Loucy (cell line): ENCODE measurements around the gene BRD9.
"Not testable (repeated sequence)": the region's sequence is repeated elsewhere in the genome, so short reads cannot be mapped to it uniquely, and the experiment has no call there.

Source experiments
- H2AFZ ChIP-seq: fragments of 200-600 bp; sonication (generic); 2 replicates; pipeline ENCODE4 v1.6.0; 2016; ENCODE audit warnings: antibody characterized with exemption, mild to moderate bottlenecking, low read length, moderate library complexity
- H3F3A ChIP-seq: fragments of 200-600 bp; 2 replicates; pipeline ENCODE4 v1.6.0; 2016; ENCODE audit warnings: antibody characterized with exemption, low read depth, mild to moderate bottlenecking
- H3K27me3 ChIP-seq: fragments of 200-600 bp; sonication (generic); 2 replicates; pipeline ENCODE4 v1.6.1; 2014; ENCODE audit warnings: low read length, mild to moderate bottlenecking; ENCODE audit not compliant: insufficient read depth, poor library complexity, severe bottlenecking
- H3K36me3 ChIP-seq: fragments of 200-600 bp; sonication (generic); 2 replicates; pipeline ENCODE4 v1.6.1; 2016; ENCODE audit warnings: low read length; ENCODE audit not compliant: insufficient read depth
- H3K4me1 ChIP-seq: fragments of 200-600 bp; sonication (generic); 2 replicates; pipeline ENCODE4 v1.5.1; 2014; ENCODE audit warnings: low read length, mild to moderate bottlenecking; ENCODE audit not compliant: insufficient read depth, poor library complexity, severe bottlenecking
- H3K4me2 ChIP-seq: fragments of 200-600 bp; sonication (generic); 2 replicates; pipeline ENCODE4 v1.6.0; 2014; ENCODE audit warnings: antibody characterized with exemption, low read length, low read depth, mild to moderate bottlenecking; ENCODE audit not compliant: poor library complexity, severe bottlenecking
- H3K4me3 ChIP-seq: fragments of 200-600 bp; sonication (generic); 2 replicates; pipeline ENCODE4 v1.5.1; 2014; ENCODE audit warnings: low read length, mild to moderate bottlenecking, mixed read lengths; ENCODE audit not compliant: poor library complexity, severe bottlenecking
- H3K79me2 ChIP-seq: fragments of 200-600 bp; sonication (generic); 2 replicates; pipeline ENCODE4 v1.6.1; 2014; ENCODE audit warnings: low read length; ENCODE audit not compliant: insufficient read depth
- H3K9ac ChIP-seq: fragments of 200-600 bp; sonication (generic); 2 replicates; pipeline ENCODE4 v1.6.0; 2014; ENCODE audit warnings: mild to moderate bottlenecking, low read depth, low read length, moderate library complexity; ENCODE audit not compliant: poor library complexity, severe bottlenecking
- H3K9me2 ChIP-seq: fragments of 200-600 bp; sonication (generic); replicated peaks from 2 replicates; pipeline ENCODE4 v1.6.1; 2016; ENCODE audit warnings: low read depth, low read length, mixed read lengths
- H3K9me3 ChIP-seq: fragments of 200-600 bp; sonication (generic); 2 replicates; pipeline ENCODE4 v1.6.1; 2014; ENCODE audit warnings: mild to moderate bottlenecking, antibody characterized with exemption, low read length, low read depth; ENCODE audit not compliant: insufficient read depth
- H4K20me1 ChIP-seq: fragments of 200-600 bp; sonication (generic); 2 replicates; pipeline ENCODE4 v1.6.0; 2014; ENCODE audit warnings: antibody characterized with exemption, low read length, mild to moderate bottlenecking; ENCODE audit not compliant: insufficient read depth, poor library complexity, severe bottlenecking

The BRD9 gene

DNA sequence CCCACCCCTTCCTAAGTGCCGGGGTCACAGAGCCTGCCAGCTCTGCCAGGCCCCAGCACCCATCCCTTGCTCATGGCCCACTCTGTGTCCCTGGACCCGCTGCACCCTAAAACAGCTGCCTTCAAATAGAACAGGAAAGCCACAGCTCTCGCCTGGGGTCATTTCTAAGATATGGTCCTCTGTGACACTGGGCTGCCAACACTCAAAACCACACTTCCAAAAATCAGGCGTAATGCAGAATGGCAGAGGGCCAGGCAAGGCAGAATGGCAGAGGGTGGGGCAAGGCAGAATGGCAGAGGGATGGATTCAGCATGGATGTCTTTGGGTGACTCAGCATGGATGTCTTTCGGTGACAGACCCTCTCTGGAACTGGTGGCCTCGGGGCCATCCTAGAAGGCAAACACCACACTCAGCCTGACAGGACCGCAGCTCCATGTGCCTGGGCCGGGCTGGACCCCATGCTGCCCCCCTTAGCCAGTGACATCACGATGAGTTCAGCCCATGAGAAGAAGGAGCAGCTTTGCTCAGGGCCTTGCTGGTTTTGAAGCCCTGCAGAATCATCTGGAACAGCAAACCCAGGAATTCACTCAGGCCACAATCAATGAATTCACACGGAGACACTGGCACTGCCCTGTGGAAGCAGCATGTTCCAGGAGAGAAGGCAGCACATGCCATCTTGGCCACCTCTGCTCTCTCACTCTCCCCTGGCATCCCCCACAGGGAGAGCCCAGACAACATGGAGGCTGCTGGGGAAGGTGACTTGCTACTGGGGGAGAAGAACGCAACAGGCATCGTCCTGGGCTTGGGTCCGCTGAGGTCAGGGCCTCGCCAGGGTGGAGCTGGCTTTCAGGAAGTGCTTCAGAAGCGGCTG lies 50.8 kb downstream of the BRD9 start:
- not testable (repeated sequence) for H3F3A ChIP-seq, H3K36me3 ChIP-seq, H3K27me3 ChIP-seq, H4K20me1 ChIP-seq, H3K79me2 ChIP-seq, H3K9me3 ChIP-seq, H2AFZ ChIP-seq, H3K4me3 ChIP-seq, H3K9me2 ChIP-seq, H3K4me2 ChIP-seq, H3K9ac ChIP-seq, H3K4me1 ChIP-seq

DNA sequence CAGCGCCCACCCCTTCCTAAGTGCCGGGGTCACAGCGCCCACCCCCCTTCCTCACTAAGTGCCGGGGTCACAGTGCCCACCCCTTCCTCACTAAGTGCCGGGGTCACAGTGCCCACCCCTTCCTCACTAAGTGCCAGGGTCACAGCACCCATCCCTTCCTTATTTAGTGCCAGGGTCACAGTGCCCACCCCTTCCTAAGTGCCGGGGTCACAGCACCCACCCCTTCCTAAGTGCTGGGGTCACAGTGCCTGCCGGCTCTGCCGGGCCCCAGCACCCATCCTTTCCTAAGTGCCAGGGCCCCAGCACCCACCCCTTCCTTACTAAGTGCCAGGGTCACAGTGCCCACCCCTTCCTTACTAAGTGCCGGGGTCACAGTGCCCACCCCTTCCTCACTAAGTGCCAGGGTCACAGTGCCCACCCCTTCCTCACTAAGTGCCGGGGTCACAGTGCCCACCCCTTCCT lies 51.6 kb downstream of the BRD9 start:
- not testable (repeated sequence) for H2AFZ ChIP-seq, H3K4me3 ChIP-seq, H3K27me3 ChIP-seq, H3K4me2 ChIP-seq, H3K9me2 ChIP-seq, H3F3A ChIP-seq, H3K36me3 ChIP-seq, H3K9ac ChIP-seq, H3K4me1 ChIP-seq, H3K79me2 ChIP-seq, H4K20me1 ChIP-seq, H3K9me3 ChIP-seq

DNA sequence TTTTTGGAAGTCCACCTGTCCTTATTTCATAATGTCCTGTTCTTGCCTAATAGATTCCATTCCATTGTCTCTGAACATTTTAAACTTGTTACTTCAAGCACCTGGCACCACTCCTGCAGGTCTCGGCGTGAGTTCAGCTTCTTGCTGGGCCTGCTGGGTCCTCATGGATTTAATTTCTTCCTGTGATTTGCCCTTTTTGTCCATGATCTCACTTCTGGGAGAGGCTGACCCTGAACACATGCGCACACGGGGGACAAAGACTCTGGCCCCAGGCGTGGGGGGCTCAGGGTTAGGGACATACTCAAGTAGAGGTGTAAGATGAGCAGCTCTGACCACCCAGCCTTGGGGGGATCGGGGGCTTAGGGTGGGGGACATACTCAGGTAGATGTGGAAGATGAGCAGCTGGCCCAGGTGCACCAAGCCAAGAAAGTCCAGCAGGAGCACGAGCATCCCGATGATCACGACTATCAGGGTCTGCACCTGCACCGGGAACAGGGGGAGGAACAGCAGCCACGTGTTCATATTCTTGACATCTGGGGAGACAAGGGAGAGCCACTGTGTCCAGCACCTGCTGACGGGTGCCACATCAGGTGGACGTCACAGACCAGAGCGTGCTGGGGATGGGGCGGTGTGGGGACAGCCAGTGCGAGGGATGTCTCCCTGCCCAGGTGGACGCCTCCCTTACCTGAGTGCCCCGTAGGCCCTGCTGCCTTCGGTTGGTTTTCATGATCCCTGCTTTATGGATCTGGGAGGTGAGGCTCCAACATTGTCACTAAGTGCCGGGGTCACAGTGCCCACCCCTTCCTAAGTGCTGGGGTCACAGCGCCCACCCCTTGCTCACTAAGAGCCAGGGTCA lies 52.3 kb downstream of the BRD9 start:
- not testable (repeated sequence) for H3K36me3 ChIP-seq, H3K4me1 ChIP-seq, H4K20me1 ChIP-seq, H3K9me3 ChIP-seq, H3K4me2 ChIP-seq, H3K9me2 ChIP-seq, H3F3A ChIP-seq, H3K9ac ChIP-seq, H3K27me3 ChIP-seq, H2AFZ ChIP-seq, H3K79me2 ChIP-seq, H3K4me3 ChIP-seq

DNA sequence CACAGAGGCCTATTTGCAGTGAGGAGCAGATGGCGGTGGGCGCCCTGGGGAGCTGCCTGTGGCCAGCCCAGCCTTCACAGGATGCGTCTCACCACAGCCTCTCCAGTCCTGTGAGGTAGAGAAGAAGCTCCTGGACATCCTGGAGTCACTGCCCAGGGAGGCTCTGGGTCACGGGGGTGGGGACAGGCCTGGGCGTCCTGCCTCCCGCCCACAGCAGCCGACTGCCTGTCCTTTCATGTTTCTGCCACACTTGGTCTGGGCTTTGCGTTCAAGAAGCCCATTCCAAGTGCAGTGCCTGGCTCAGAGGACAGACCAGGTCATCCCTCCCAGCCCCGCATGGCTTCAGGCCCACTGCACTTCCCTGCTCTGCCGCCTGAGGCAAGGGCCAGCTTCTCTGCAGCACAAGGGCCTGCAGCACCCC lies 54.2 kb downstream of the BRD9 start:
- not testable (repeated sequence) for H3K4me2 ChIP-seq

DNA sequence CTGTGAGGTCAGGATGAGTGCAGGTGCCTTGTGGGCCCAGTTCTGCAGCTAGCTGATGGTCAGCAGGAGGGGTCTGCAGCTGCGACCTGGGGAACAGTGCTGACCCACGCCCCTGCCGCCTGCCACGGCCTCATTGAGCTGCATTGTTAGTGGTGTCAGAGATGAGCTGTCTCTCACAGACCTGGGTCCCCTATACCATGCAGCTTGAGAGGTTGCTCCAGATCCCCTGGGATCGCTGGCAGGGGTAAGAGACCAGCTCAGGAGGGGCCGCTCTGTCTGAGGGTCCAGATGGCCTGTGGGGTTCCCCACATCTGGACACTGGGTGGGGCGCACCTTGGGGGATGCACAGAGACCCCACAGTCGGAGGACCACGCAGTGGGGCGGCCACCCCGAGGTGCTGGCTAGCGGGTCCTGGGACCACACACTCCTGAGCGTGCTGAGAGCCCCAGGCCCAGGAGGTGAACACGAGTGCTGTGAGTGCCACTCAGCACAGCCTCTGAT lies 54.9 kb downstream of the BRD9 start:
- H3K4me3 ChIP-seq, H3K4me1 ChIP-seq, H3K9me3 ChIP-seq, H3K9ac ChIP-seq, H3K79me2 ChIP-seq, H4K20me1 ChIP-seq, H3K27me3 ChIP-seq, H2AFZ ChIP-seq, H3F3A ChIP-seq, H3K4me2 ChIP-seq, H3K9me2 ChIP-seq, H3K36me3 ChIP-seq: not testable (repeated sequence)

More for the DNA sequence above, 54.2 kb downstream of the BRD9 start:
- not testable (repeated sequence) for H2AFZ ChIP-seq, H3K36me3 ChIP-seq, H4K20me1 ChIP-seq, H3F3A ChIP-seq, H3K4me1 ChIP-seq, H3K9me2 ChIP-seq, H3K9ac ChIP-seq, H3K9me3 ChIP-seq, H3K4me3 ChIP-seq, H3K27me3 ChIP-seq, H3K79me2 ChIP-seq

DNA sequence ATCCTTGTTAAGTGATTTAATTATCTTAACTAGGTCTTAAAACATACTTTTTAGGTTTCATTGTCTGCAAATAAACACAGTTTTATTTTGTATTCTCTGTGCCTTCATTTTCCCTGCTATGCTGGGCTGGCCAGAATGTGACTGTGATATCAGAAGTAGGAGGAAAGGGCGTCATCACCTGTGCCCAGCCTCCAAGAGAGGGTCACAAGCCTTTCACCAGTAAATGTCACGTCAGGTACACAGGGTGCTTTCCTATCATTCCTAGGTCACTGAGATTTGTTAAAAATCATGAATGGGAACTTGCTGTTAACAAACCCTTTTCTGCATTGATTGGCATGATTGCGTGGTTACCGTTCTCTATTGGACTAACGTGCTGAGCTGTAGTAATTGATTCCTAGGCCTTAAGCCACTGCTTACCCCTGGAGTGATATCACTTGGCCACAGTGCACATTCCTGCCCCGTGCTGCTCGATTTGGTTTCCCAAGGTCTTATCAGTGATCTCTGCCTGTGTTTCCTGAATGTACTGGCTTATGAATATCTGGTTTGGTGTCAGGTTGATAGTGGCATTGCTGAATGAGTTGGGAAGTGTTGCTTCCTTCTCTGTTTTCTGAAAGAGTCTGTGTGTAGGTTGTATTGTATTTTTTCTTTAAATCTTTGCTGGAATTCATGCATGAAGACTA lies 56.5 kb downstream of the BRD9 start:
- not testable (repeated sequence) for H3K4me3 ChIP-seq, H3K4me1 ChIP-seq, H3K4me2 ChIP-seq, H3K27me3 ChIP-seq, H3K36me3 ChIP-seq, H3K9ac ChIP-seq, H3K9me3 ChIP-seq, H3K79me2 ChIP-seq, H2AFZ ChIP-seq, H4K20me1 ChIP-seq, H3K9me2 ChIP-seq, H3F3A ChIP-seq

DNA sequence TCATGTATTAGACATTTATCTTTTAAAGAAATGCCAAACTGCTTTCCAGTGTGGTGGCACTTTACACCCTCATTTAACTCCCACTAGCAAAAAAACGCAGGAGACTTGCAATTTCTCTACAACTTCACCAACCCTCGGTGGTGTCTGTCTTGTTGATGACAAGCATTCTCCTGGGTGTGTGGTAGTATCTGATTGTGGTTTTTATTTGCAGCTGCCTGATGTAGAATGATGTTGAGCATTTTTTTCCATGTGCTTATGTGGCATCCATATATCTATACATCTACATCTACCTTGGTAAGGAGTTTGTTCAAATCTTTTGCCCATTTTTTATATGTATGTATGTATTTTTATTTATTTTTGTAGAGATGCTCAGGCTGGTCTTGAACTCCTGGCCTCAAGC lies 58.6 kb downstream of the BRD9 start:
- H4K20me1 ChIP-seq, H3K9ac ChIP-seq, H3K79me2 ChIP-seq, H3K4me2 ChIP-seq, H3F3A ChIP-seq, H3K4me3 ChIP-seq, H3K4me1 ChIP-seq, H3K9me3 ChIP-seq, H3K9me2 ChIP-seq, H3K36me3 ChIP-seq, H2AFZ ChIP-seq, H3K27me3 ChIP-seq: not testable (repeated sequence)
